Tibial nerve (tissue), 4 donors: ENCODE results near the gene LSM5.

Experiments
- CTCF ChIP-seq, 5 experiments: fragments of 200-600 bp in 3 of 5; fragments of 450-650 bp in 2 of 5; sonication (generic) in 3 of 5; IDR thresholded peaks; one replicate each; pipeline ENCODE4 v1.5.1; 2016 to 2019; ENCODE audit warnings: antibody characterized with exemption in 5 of 5, mild to moderate bottlenecking in 3 of 5, moderate library complexity in 2 of 5
- EP300 ChIP-seq, 2 donors: sonication (generic); formaldehyde crosslinking; IDR thresholded peaks; one replicate each; pipeline ENCODE4 v1.6.1; 2017; ENCODE audit warnings: antibody characterized with exemption in 2 of 2, mild to moderate bottlenecking in 1 of 2
- POLR2A ChIP-seq, 2 donors: fragments of 450-650 bp; IDR thresholded peaks; one replicate each; pipeline ENCODE4 v1.6.1; 2017; ENCODE audit warnings: antibody characterized with exemption in 2 of 2, mild to moderate bottlenecking in 2 of 2, moderate library complexity in 2 of 2

DNA sequence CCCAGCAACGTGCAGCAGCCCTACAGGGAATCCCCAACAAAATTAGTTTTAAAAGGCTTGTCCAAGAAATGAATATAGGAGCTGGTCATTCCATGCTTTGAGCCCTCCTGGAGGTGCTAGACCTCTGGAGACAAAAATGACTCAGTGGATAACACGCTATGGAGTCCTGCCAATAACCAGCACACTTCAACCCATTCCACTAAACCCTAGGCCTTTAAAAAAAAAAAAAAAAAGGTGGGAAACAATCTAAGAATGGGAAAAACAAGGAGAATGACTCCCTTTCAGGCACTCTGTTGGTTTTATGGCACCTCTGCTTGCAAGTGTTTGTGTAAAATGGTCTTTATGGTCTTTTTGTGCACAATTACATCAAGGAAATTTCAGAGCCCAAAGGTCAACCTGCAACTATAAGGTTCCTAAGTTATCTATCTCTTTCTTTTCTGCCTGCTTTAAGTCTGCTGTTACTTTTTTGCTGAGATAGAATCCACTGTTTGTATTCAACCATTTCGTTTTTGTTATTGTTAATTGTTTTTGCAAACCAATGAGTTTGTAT lies 26.4 kb upstream of the LSM5 start:
- TF ChIP-seq CTCF (IDR thresholded peaks at IDR 0.05) (no peak), POLR2A (IDR thresholded peaks at IDR 0.05) (no peak), EP300 (IDR thresholded peaks at IDR 0.05) (no peak)
